LoVo (cell line): Measurements from ENCODE around the gene PGRMC2.
A peak's percentile ranks its signal among the peaks of the same experiment; 100 is the strongest.
"Not testable (repeated sequence)": the region's sequence is repeated elsewhere in the genome, so short reads cannot be mapped to it uniquely, and the experiment has no call there.

Source experiments
- DNase-seq: peaks from one replicate; pipeline ENCODE4 v3.0.0-alpha.2; 2016; ENCODE audit warnings: low spot score

The PGRMC2 gene

GRCh38 chr4:128267745-128268144, 19.9 kb downstream of the PGRMC2 start:
- DNase-seq: no peak

GRCh38 chr4:128267171-128267570, 20.4 kb downstream of the PGRMC2 start:
- not testable (repeated sequence) for DNase-seq

- DNase-seq: not testable (repeated sequence)
Observed at GRCh38 chr4:128265550-128265949, 22.1 kb downstream of the PGRMC2 start.

GRCh38 chr4:128259889-128260288, 27.7 kb downstream of the PGRMC2 start:
- not testable (repeated sequence) for DNase-seq

- not testable (repeated sequence) for DNase-seq
Observed at GRCh38 chr4:128258166-128258565, 29.4 kb downstream of the PGRMC2 start.

- DNase-seq: no peak
Observed at GRCh38 chr4:128256539-128256938, 31.1 kb downstream of the PGRMC2 start.

GRCh38 chr4:128255906-128256305, 31.7 kb downstream of the PGRMC2 start:
- no peak for DNase-seq

- no peak for DNase-seq
Observed at GRCh38 chr4:128249787-128250668, 37.6 kb downstream of the PGRMC2 start.

GRCh38 chr4:128247906-128248305, 39.7 kb downstream of the PGRMC2 start:
- DNase-seq: no peak

- not testable (repeated sequence) for DNase-seq
Observed at GRCh38 chr4:128245391-128245790, 42.2 kb downstream of the PGRMC2 start.

GRCh38 chr4:128244379-128244778, 43.2 kb downstream of the PGRMC2 start:
- DNase-seq: no peak

GRCh38 chr4:128242601-128243000, 45.0 kb downstream of the PGRMC2 start:
- DNase-seq: no peak

- no peak for DNase-seq
Observed at GRCh38 chr4:128241981-128242380, 45.6 kb downstream of the PGRMC2 start.

GRCh38 chr4:128241425-128241913, 46.1 kb downstream of the PGRMC2 start:
- peak; percentile 49 for DNase-seq

- no peak for DNase-seq
Observed at GRCh38 chr4:128241019-128241418, 46.6 kb downstream of the PGRMC2 start.

GRCh38 chr4:128234836-128235235, 52.8 kb downstream of the PGRMC2 start:
- DNase-seq: no peak

- DNase-seq: no peak
Observed at GRCh38 chr4:128232719-128233118, 54.9 kb downstream of the PGRMC2 start.

- no peak for DNase-seq
Observed at GRCh38 chr4:128228845-128229795, 58.5 kb downstream of the PGRMC2 start.

GRCh38 chr4:128227991-128228571, 59.5 kb downstream of the PGRMC2 start:
- DNase-seq: no peak

- no peak for DNase-seq
Observed at GRCh38 chr4:128225148-128225547, 62.5 kb downstream of the PGRMC2 start.

- DNase-seq: no peak
Observed at GRCh38 chr4:128221586-128221985, 66.0 kb downstream of the PGRMC2 start.
